ENCODE results near the gene METTL26. TPM values are rescaled to one million over a fixed set of nuclear protein-coding genes. Genes with fewer than 3 reads are reported as not detected.

The METTL26 gene
- total and polyA plus RNA-seq, 8 donors, result 17.3 to 271 (median 197) TPM

DNA sequence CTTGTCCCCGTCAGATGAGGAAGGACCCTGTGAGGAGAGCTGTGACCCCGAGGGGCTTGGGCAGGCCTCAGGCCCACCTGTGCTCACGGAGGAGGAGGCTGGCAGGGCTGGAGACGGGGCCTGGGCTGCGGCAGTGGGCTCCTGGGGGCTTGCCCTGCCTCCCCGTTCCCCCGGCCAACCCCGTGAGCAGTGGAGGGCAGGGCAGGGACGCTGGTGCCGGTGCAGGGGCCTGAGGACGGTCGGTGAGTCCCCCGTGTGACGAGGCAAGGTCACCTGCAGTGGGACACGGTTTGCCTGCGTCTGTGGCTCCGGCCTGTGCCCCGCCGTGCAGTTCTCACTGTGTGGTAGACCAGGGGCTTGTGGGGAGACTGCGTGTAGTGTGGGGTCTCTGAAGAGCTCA is 23.5 kb upstream of the METTL26 start:
- no peak overlapping the region for H3K4me3 ChIP-seq
- WGBS, 5 donors, result 80 to 92% (median 86%) methylated on average over 3 to 20 of the region's 20 CpGs
- peaks cover 7 to 50% (median 41%) of the 10 kb centered on the region in 4 donors for H3K36me3 ChIP-seq
- DNase-seq, result no peak
- peaks cover 14 to 26% (median 19%) of the 10 kb centered on the region in 4 donors for H3K4me1 ChIP-seq
- no peak for TF ChIP-seq EP300 (IDR thresholded peaks at IDR 0.05)
- TF ChIP-seq, protein P1, sequence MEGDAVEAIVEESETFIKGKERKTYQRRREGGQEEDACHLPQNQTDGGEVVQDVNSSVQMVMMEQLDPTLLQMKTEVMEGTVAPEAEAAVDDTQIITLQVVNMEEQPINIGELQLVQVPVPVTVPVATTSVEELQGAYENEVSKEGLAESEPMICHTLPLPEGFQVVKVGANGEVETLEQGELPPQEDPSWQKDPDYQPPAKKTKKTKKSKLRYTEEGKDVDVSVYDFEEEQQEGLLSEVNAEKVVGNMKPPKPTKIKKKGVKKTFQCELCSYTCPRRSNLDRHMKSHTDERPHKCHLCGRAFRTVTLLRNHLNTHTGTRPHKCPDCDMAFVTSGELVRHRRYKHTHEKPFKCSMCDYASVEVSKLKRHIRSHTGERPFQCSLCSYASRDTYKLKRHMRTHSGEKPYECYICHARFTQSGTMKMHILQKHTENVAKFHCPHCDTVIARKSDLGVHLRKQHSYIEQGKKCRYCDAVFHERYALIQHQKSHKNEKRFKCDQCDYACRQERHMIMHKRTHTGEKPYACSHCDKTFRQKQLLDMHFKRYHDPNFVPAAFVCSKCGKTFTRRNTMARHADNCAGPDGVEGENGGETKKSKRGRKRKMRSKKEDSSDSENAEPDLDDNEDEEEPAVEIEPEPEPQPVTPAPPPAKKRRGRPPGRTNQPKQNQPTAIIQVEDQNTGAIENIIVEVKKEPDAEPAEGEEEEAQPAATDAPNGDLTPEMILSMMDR (IDR thresholded peaks at IDR 0.05), result no peak
- no peak for TF ChIP-seq POLR2AphosphoS5 (IDR thresholded peaks at IDR 0.05)
- no peak for TF ChIP-seq POLR2A (IDR thresholded peaks at IDR 0.05)
- intact Hi-C loops (cut with DNase I; ENCODE audit: low total_unique reads), result loop anchor here (10.0 kb wide), 1 partner anchor 85 kb away; no protein-coding TSS in a partner anchor
- no peaks in the 10 kb centered on the region for H3K9me3 ChIP-seq
- H3K27me3 ChIP-seq, result no peaks in the 10 kb centered on the region
- peak overlapping the region in 2 of 5 donors; percentile 68 to 83 for H3K27ac ChIP-seq

DNA sequence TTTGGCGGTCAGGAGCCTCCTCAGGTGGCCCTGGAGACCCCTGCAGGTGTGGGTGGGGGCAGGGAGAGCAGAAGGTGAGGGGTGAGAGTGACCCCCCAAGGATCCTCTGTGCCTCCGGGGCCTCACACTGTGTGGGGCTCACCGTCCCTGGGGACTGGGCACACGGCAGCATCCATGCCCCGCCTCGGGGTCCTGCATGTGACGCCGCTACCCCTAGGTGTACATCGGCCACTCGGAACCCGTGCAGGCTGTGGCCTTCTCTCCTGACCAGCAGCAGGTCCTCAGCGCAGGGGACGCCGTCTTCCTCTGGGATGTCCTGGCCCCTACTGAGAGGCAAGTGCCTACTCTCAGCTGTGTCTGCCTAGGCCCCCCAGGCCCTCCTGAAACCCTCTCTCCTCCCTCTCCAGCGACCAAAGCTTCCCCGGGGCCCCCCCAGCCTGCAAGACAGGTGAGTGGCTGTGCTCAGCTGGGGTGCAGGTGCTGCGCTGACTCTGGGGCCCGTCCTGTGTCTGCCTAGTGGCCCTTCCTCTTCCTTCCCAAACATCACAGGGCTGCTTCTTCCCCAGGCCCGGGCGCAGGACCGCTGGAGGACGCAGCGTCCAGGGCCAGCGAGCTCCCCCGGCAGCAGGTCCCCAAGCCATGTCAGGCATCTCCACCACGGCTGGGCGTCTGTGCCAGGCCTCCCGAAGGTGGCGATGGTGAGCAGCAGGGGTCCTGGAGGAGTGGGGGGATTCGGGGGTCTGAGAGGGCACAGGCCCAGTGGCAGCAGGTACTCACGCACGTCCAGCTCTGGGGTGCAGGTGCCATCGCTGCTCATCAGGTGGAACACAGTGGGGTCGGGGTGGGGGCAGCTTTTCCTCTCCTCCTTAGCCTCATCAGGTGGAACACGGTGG is 22.8 kb upstream of the METTL26 start:
- Histone ChIP-seq H3K36me3 (peaks cover 7 to 52% (median 44%) of the 10 kb centered on the region in 4 donors), H3K4me1 (peaks cover 14 to 26% (median 19%) of the 10 kb centered on the region in 4 donors), H3K27ac (no peak overlapping the region), H3K27me3 (no peaks in the 10 kb centered on the region), H3K4me3 (no peak overlapping the region), H3K9me3 (no peaks in the 10 kb centered on the region)
- DNase-seq, result no peak
- TF ChIP-seq, protein P1 (IDR thresholded peaks at IDR 0.05), result no peak
- TF ChIP-seq POLR2AphosphoS5 (IDR thresholded peaks at IDR 0.05) (no peak), POLR2A (IDR thresholded peaks at IDR 0.05) (no peak), EP300 (IDR thresholded peaks at IDR 0.05) (no peak)
- 89 to 100% (median 92%) methylated on average over 2 to 35 of the region's 35 CpGs for WGBS, 5 donors
- intact Hi-C loops (cut with DNase I; ENCODE audit: low total_unique reads), result loop anchor here (10.0 kb wide), 1 partner anchor 84 kb away; no protein-coding TSS in a partner anchor

- H3K4me3 ChIP-seq, result no peak overlapping the region
- no peak overlapping the region for H3K27ac ChIP-seq
- no peak for DNase-seq
- TF ChIP-seq, protein P1 (IDR thresholded peaks at IDR 0.05), result no peak
- no peak for TF ChIP-seq EP300 (IDR thresholded peaks at IDR 0.05)
- no peak for TF ChIP-seq POLR2A (IDR thresholded peaks at IDR 0.05)
- TF ChIP-seq POLR2AphosphoS5 (IDR thresholded peaks at IDR 0.05), result no peak
- peaks cover 7 to 67% (median 55%) of the 10 kb centered on the region in 4 donors for H3K36me3 ChIP-seq
- intact Hi-C loops (cut with DNase I; ENCODE audit: low total_unique reads), result loop anchor here (10.0 kb wide), 1 partner anchor 83 kb away; no protein-coding TSS in a partner anchor
- H3K27me3 ChIP-seq, result no peaks in the 10 kb centered on the region
- peaks cover 14 to 26% (median 19%) of the 10 kb centered on the region in 4 donors for H3K4me1 ChIP-seq
- no peaks in the 10 kb centered on the region for H3K9me3 ChIP-seq
- WGBS, 5 donors, result 92 to 98% (median 95%) methylated on average over 8 to 22 of the region's 22 CpGs
Measured at GRCh38 chr16:657487-657886, 21.4 kb upstream of the METTL26 start.

- Histone ChIP-seq H3K4me1 (peaks cover 13 to 21% (median 19%) of the 10 kb centered on the region in 4 donors), H3K4me3 (no peak overlapping the region), H3K36me3 (peaks cover 7 to 73% (median 64%) of the 10 kb centered on the region in 4 donors), H3K27me3 (no peaks in the 10 kb centered on the region), H3K27ac (no peak overlapping the region), H3K9me3 (no peaks in the 10 kb centered on the region)
- intact Hi-C loops (cut with DNase I; ENCODE audit: low total_unique reads), result loop anchor here (10.0 kb wide), 1 partner anchor 79 kb away; no protein-coding TSS in a partner anchor
- no peak for DNase-seq
- 86 to 93% (median 90%) methylated on average over 12 of the region's 12 CpGs for WGBS, 5 donors
- no peak for TF ChIP-seq POLR2AphosphoS5 (IDR thresholded peaks at IDR 0.05)
- TF ChIP-seq, protein P1 (IDR thresholded peaks at IDR 0.05), result no peak
- no peak for TF ChIP-seq EP300 (IDR thresholded peaks at IDR 0.05)
- TF ChIP-seq POLR2A (IDR thresholded peaks at IDR 0.05), result no peak
Measured at GRCh38 chr16:654034-654433, 17.9 kb upstream of the METTL26 start.

Measured in stomach (tissue), 9 donors.